Measurements from ENCODE around the gene CTDP1.

CTDP1 gene

GRCh38 chr18:79697178-79697577 lies 17.6 kb downstream of the CTDP1 start:
- Histone ChIP-seq H3K27me3 (ENCODE audit: control insufficient read depth in 5 of 5, insufficient read depth in 4 of 5, low read length in 5 of 5) (no peaks in the 10 kb centered on the region), H3K36me3 (ENCODE audit: control insufficient read depth in 5 of 5, insufficient read depth in 5 of 5, low read length in 5 of 5) (peaks cover 5 to 61% (median 54%) of the 10 kb centered on the region in 5 donors), H3K4me1 (ENCODE audit: control insufficient read depth in 5 of 5, insufficient read depth in 5 of 5, low read length in 5 of 5) (peaks cover 0 to 3% (median 0%) of the 10 kb centered on the region in 5 donors), H3K27ac (ENCODE audit: low read depth, low read length) (no peak overlapping the region), H3K9me3 (ENCODE audit: control insufficient read depth in 5 of 5, low read length in 5 of 5) (peaks cover 0 to 5% (median 0%) of the 10 kb centered on the region in 5 donors), H3K9ac (ENCODE audit: low read length in 5 of 5) (no peak overlapping the region), H3K4me3 (ENCODE audit: low read depth in 1 of 5, low read length in 5 of 5) (no peak overlapping the region)

DNA sequence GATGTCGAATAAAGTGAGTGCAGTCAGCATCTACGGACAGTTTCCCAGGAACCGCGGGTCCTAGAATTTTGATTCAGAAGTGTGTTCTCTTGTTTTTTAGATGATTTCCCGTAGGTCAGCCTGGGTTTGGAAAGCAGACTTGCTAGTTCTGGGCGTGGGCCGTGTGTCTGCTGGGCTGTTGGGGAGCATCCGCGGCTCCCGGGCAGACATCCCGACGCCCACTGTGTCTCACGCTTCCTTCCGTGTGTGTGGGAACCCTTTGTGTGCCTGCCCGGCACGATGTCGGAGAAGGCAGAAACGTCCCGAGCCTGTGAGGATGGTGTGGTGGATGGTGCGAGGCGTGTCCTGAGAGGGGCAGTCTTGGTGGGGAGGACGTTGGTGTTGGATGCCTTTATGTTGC lies 18.4 kb downstream of the CTDP1 start:
- Histone ChIP-seq H3K9me3 (ENCODE audit: control insufficient read depth in 5 of 5, low read length in 5 of 5) (peaks cover 0 to 5% (median 0%) of the 10 kb centered on the region in 5 donors), H3K4me3 (ENCODE audit: low read depth in 1 of 5, low read length in 5 of 5) (no peak overlapping the region), H3K4me1 (ENCODE audit: control insufficient read depth in 5 of 5, insufficient read depth in 5 of 5, low read length in 5 of 5) (peaks cover 0 to 3% (median 0%) of the 10 kb centered on the region in 5 donors), H3K9ac (ENCODE audit: low read length in 5 of 5) (no peak overlapping the region), H3K27me3 (ENCODE audit: control insufficient read depth in 5 of 5, insufficient read depth in 4 of 5, low read length in 5 of 5) (no peaks in the 10 kb centered on the region), H3K36me3 (ENCODE audit: control insufficient read depth in 5 of 5, insufficient read depth in 5 of 5, low read length in 5 of 5) (peaks cover 5 to 65% (median 54%) of the 10 kb centered on the region in 5 donors), H3K27ac (ENCODE audit: low read depth, low read length) (no peak overlapping the region)

GRCh38 chr18:79698668-79699335 lies 19.2 kb downstream of the CTDP1 start:
- H3K36me3 ChIP-seq (ENCODE audit: control insufficient read depth in 5 of 5, insufficient read depth in 5 of 5, low read length in 5 of 5) = peaks cover 5 to 70% (median 57%) of the 10 kb centered on the region in 5 donors
- no peak overlapping the region for H3K27ac ChIP-seq (ENCODE audit: low read depth, low read length)
- H3K9ac ChIP-seq (ENCODE audit: low read length in 5 of 5) = no peak overlapping the region
- H3K9me3 ChIP-seq (ENCODE audit: control insufficient read depth in 5 of 5, low read length in 5 of 5) = peaks cover 0 to 5% (median 0%) of the 10 kb centered on the region in 5 donors
- H3K4me1 ChIP-seq (ENCODE audit: control insufficient read depth in 5 of 5, insufficient read depth in 5 of 5, low read length in 5 of 5) = peaks cover 0 to 2% (median 0%) of the 10 kb centered on the region in 5 donors
- H3K4me3 ChIP-seq (ENCODE audit: low read depth in 1 of 5, low read length in 5 of 5) = no peak overlapping the region
- H3K27me3 ChIP-seq (ENCODE audit: control insufficient read depth in 5 of 5, insufficient read depth in 4 of 5, low read length in 5 of 5) = no peaks in the 10 kb centered on the region

DNA sequence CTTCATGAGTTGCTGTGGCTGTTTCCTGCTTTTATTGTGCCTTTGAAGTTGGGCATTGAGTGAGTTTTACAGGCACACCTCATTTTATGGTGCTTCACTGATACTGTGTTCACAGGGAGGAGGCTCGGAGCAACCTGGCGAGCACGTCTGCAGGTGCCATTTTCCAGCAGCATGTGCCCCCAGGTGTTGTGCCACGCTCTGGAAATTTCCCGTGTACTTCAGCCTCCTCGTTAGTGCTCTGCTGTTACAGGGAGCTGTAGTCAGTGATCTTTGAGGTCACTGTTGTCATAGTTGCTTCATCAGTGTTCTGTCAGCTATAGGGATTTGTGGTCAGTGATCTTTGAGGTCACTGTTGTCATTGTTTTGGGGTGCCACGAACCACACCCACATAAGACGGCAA lies 20.1 kb downstream of the CTDP1 start:
- Histone ChIP-seq H3K36me3 (ENCODE audit: control insufficient read depth in 5 of 5, insufficient read depth in 5 of 5, low read length in 5 of 5) (peaks cover 5 to 79% (median 66%) of the 10 kb centered on the region in 5 donors), H3K9ac (ENCODE audit: low read length in 5 of 5) (no peak overlapping the region)

DNA sequence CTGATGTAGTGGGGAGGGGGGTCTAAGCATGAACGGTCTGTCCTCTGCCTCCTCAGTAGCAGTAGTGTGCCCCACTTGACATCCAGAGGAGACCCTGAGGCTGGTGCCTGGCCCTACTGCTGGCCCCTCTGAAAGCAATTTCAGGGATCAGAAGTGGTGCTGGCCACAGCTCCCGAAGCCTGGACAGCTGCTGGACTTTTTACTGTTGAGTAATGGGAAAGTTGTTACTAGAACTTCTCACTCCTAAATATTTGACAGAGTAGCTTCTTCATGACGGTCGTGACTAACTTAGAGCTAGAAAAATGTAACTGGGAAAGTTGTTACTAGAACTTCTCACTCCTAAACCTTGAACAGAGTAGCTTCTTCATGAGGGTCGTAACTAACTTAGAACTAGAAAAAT lies 23.3 kb downstream of the CTDP1 start:
- no peak overlapping the region for H3K4me3 ChIP-seq (ENCODE audit: low read depth in 1 of 5, low read length in 5 of 5)
- no peaks in the 10 kb centered on the region for H3K4me1 ChIP-seq (ENCODE audit: control insufficient read depth in 5 of 5, insufficient read depth in 5 of 5, low read length in 5 of 5)
- no peak overlapping the region for H3K27ac ChIP-seq (ENCODE audit: low read depth, low read length)
- no peak overlapping the region for H3K9ac ChIP-seq (ENCODE audit: low read length in 5 of 5)
- H3K27me3 ChIP-seq (ENCODE audit: control insufficient read depth in 5 of 5, insufficient read depth in 4 of 5, low read length in 5 of 5) = no peaks in the 10 kb centered on the region
- H3K36me3 ChIP-seq (ENCODE audit: control insufficient read depth in 5 of 5, insufficient read depth in 5 of 5, low read length in 5 of 5) = peaks cover 5 to 82% (median 70%) of the 10 kb centered on the region in 5 donors
- H3K9me3 ChIP-seq (ENCODE audit: control insufficient read depth in 5 of 5, low read length in 5 of 5) = peaks cover 0 to 5% (median 0%) of the 10 kb centered on the region in 5 donors

More for the DNA sequence above, 20.1 kb downstream of the CTDP1 start:
- H3K27ac ChIP-seq (ENCODE audit: low read depth, low read length) = no peak overlapping the region
- H3K27me3 ChIP-seq (ENCODE audit: control insufficient read depth in 5 of 5, insufficient read depth in 4 of 5, low read length in 5 of 5) = no peaks in the 10 kb centered on the region
- no peak overlapping the region for H3K4me3 ChIP-seq (ENCODE audit: low read depth in 1 of 5, low read length in 5 of 5)
- H3K4me1 ChIP-seq (ENCODE audit: control insufficient read depth in 5 of 5, insufficient read depth in 5 of 5, low read length in 5 of 5) = no peaks in the 10 kb centered on the region
- H3K9me3 ChIP-seq (ENCODE audit: control insufficient read depth in 5 of 5, low read length in 5 of 5) = peaks cover 0 to 5% (median 0%) of the 10 kb centered on the region in 5 donors

- Histone ChIP-seq H3K27me3 (ENCODE audit: control insufficient read depth in 5 of 5, insufficient read depth in 4 of 5, low read length in 5 of 5) (no peaks in the 10 kb centered on the region), H3K9me3 (ENCODE audit: control insufficient read depth in 5 of 5, low read length in 5 of 5) (peaks cover 0 to 5% (median 0%) of the 10 kb centered on the region in 5 donors), H3K27ac (ENCODE audit: low read depth, low read length) (no peak overlapping the region), H3K36me3 (ENCODE audit: control insufficient read depth in 5 of 5, insufficient read depth in 5 of 5, low read length in 5 of 5) (peaks cover 5 to 78% (median 64%) of the 10 kb centered on the region in 5 donors), H3K4me1 (ENCODE audit: control insufficient read depth in 5 of 5, insufficient read depth in 5 of 5, low read length in 5 of 5) (no peaks in the 10 kb centered on the region), H3K4me3 (ENCODE audit: low read depth in 1 of 5, low read length in 5 of 5) (no peak overlapping the region), H3K9ac (ENCODE audit: low read length in 5 of 5) (no peak overlapping the region)
Observed at GRCh38 chr18:79704631-79705030, 25.0 kb downstream of the CTDP1 start.

- peaks cover 3 to 77% (median 62%) of the 10 kb centered on the region in 5 donors for H3K36me3 ChIP-seq (ENCODE audit: control insufficient read depth in 5 of 5, insufficient read depth in 5 of 5, low read length in 5 of 5)
- H3K9me3 ChIP-seq (ENCODE audit: control insufficient read depth in 5 of 5, low read length in 5 of 5) = peaks cover 0 to 5% (median 0%) of the 10 kb centered on the region in 5 donors
- no peaks in the 10 kb centered on the region for H3K4me1 ChIP-seq (ENCODE audit: control insufficient read depth in 5 of 5, insufficient read depth in 5 of 5, low read length in 5 of 5)
- no peak overlapping the region for H3K9ac ChIP-seq (ENCODE audit: low read length in 5 of 5)
- no peaks in the 10 kb centered on the region for H3K27me3 ChIP-seq (ENCODE audit: control insufficient read depth in 5 of 5, insufficient read depth in 4 of 5, low read length in 5 of 5)
- no peak overlapping the region for H3K4me3 ChIP-seq (ENCODE audit: low read depth in 1 of 5, low read length in 5 of 5)
- H3K27ac ChIP-seq (ENCODE audit: low read depth, low read length) = no peak overlapping the region
Observed at GRCh38 chr18:79705272-79705671, 25.7 kb downstream of the CTDP1 start.

- Histone ChIP-seq H3K27me3 (ENCODE audit: control insufficient read depth in 5 of 5, insufficient read depth in 4 of 5, low read length in 5 of 5) (no peaks in the 10 kb centered on the region), H3K27ac (ENCODE audit: low read depth, low read length) (no peak overlapping the region), H3K4me1 (ENCODE audit: control insufficient read depth in 5 of 5, insufficient read depth in 5 of 5, low read length in 5 of 5) (no peaks in the 10 kb centered on the region), H3K9ac (ENCODE audit: low read length in 5 of 5) (no peak overlapping the region), H3K9me3 (ENCODE audit: control insufficient read depth in 5 of 5, low read length in 5 of 5) (no peaks in the 10 kb centered on the region), H3K4me3 (ENCODE audit: low read depth in 1 of 5, low read length in 5 of 5) (no peak overlapping the region), H3K36me3 (ENCODE audit: control insufficient read depth in 5 of 5, insufficient read depth in 5 of 5, low read length in 5 of 5) (peaks cover 0 to 77% (median 60%) of the 10 kb centered on the region in 5 donors)
Observed at GRCh38 chr18:79706006-79706405, 26.4 kb downstream of the CTDP1 start.

- Histone ChIP-seq H3K27ac (ENCODE audit: low read depth, low read length) (no peak overlapping the region), H3K9ac (ENCODE audit: low read length in 5 of 5) (no peak overlapping the region), H3K4me3 (ENCODE audit: low read depth in 1 of 5, low read length in 5 of 5) (no peak overlapping the region), H3K27me3 (ENCODE audit: control insufficient read depth in 5 of 5, insufficient read depth in 4 of 5, low read length in 5 of 5) (no peaks in the 10 kb centered on the region), H3K36me3 (ENCODE audit: control insufficient read depth in 5 of 5, insufficient read depth in 5 of 5, low read length in 5 of 5) (peaks cover 0 to 83% (median 65%) of the 10 kb centered on the region in 5 donors), H3K9me3 (ENCODE audit: control insufficient read depth in 5 of 5, low read length in 5 of 5) (no peaks in the 10 kb centered on the region), H3K4me1 (ENCODE audit: control insufficient read depth in 5 of 5, insufficient read depth in 5 of 5, low read length in 5 of 5) (no peaks in the 10 kb centered on the region)
Observed at GRCh38 chr18:79706658-79707057, 27.1 kb downstream of the CTDP1 start.

- Histone ChIP-seq H3K9me3 (ENCODE audit: control insufficient read depth in 5 of 5, low read length in 5 of 5) (no peaks in the 10 kb centered on the region), H3K36me3 (ENCODE audit: control insufficient read depth in 5 of 5, insufficient read depth in 5 of 5, low read length in 5 of 5) (peaks cover 0 to 88% (median 67%) of the 10 kb centered on the region in 5 donors), H3K27me3 (ENCODE audit: control insufficient read depth in 5 of 5, insufficient read depth in 4 of 5, low read length in 5 of 5) (no peaks in the 10 kb centered on the region), H3K27ac (ENCODE audit: low read depth, low read length) (no peak overlapping the region), H3K4me3 (ENCODE audit: low read depth in 1 of 5, low read length in 5 of 5) (no peak overlapping the region), H3K9ac (ENCODE audit: low read length in 5 of 5) (no peak overlapping the region), H3K4me1 (ENCODE audit: control insufficient read depth in 5 of 5, insufficient read depth in 5 of 5, low read length in 5 of 5) (no peaks in the 10 kb centered on the region)
Observed at GRCh38 chr18:79707239-79707638, 27.6 kb downstream of the CTDP1 start.
